Left cardiac atrium (tissue), 4 donors: Measurements from ENCODE around the gene TBC1D1. TPM values are rescaled to one million over a fixed set of nuclear protein-coding genes. Genes with fewer than 3 reads are reported as not detected.

Source experiments
- ATAC-seq, 2 donors: fragments of 200-7000 bp; cut with Tn5 transposase; one replicate each; pipeline ENCODE4 v1.9.1; 2020; ENCODE audit warnings: mild to moderate bottlenecking in 2 of 2, moderate library complexity in 2 of 2
- DNase-seq: peaks from one replicate; pipeline ENCODE4 v3.0.0-alpha.2; 2020
- intact Hi-C, 2 donors: fragments of 100-400 bp; cut with DNase I; formaldehyde crosslinking; loops; one replicate each; pipeline versions ENCODE4 v1.14.1 to v1.15.1; 2022 to 2023
- long read RNA-seq: library from polyadenylated mRNA; unstranded; transcript quantifications from one replicate; pipeline ENCODE4 v2.0.0, GENCODE V29; 2021
- total RNA-seq, 2 donors: library from RNA; stranded (reverse); fragmentation: NEBNext Ultra II Directional; extraction: Animal tissue kit (Norgen Biotek cat#: 25700); gene quantifications; one replicate each; pipeline ENCODE4 v1.2.1, GENCODE V29; 2021
- donor health status: DM: no; HTN: yes; CAD: no.
- donor health status: DM: no; HTN: yes; CAD: no; lungs with severe emphysema.
- donor health status: DM: yes; HTN: yes; CAD: no.
- donor health status: Dilated cardiomyopathy.

Gene TBC1D1
- 100 to 1,000 TPM; 116 to 130 TPM for total RNA-seq
- long read RNA-seq, full-length matches to known transcripts, result 2 of 88 reads
- long read RNA-seq, partial matches to known transcripts, result 57 of 88 reads
- long read RNA-seq, other reads (novel, unspliced or antisense), result 29 of 88 reads

- DNase-seq (peak; percentile 70), ATAC-seq (peak; percentile 45 to 75)
- intact Hi-C loops, result no loop called here
These were observed at the start of gene TBC1D1 for GRCh38 chr4:37890801-37891259. TBC1D1 (plus strand) TSS chr4:37891084; CDS start chr4:37902096, 11,012 bp downstream.

GRCh38 chr4:37844204-37844603 lies 46.7 kb upstream of the TBC1D1 start:
- ATAC-seq, result no peak
- intact Hi-C loops, result no loop called here
- no peak for DNase-seq

GRCh38 chr4:37845201-37845600 lies 45.7 kb upstream of the TBC1D1 start:
- DNase-seq, result no peak
- intact Hi-C loops, result no loop called here
- no peak for ATAC-seq

GRCh38 chr4:37847311-37847884 lies 43.5 kb upstream of the TBC1D1 start:
- no peak for ATAC-seq
- DNase-seq, result no peak
- intact Hi-C loops, result no loop called here

- intact Hi-C loops, result no loop called here
- DNase-seq, result no peak
- ATAC-seq, result no peak
These were observed 38.5 kb upstream of the TBC1D1 start for GRCh38 chr4:37852376-37852775.

- intact Hi-C loops, result no loop called here
- ATAC-seq (no peak), DNase-seq (no peak)
These were observed 32.8 kb upstream of the TBC1D1 start for GRCh38 chr4:37858112-37858511.

GRCh38 chr4:37858872-37859271 lies 32.0 kb upstream of the TBC1D1 start:
- DNase-seq (no peak), ATAC-seq (no peak)
- intact Hi-C loops, result no loop called here

GRCh38 chr4:37860266-37860665 lies 30.6 kb upstream of the TBC1D1 start:
- DNase-seq, result no peak

GRCh38 chr4:37862961-37863360 lies 27.9 kb upstream of the TBC1D1 start:
- intact Hi-C loops, result no loop called here
- DNase-seq (no peak), ATAC-seq (no peak)

More at GRCh38 chr4:37860266-37860665, 30.6 kb upstream of the TBC1D1 start:
- intact Hi-C loops, result no loop called here
- ATAC-seq, result no peak

GRCh38 chr4:37864786-37865185 lies 26.1 kb upstream of the TBC1D1 start:
- intact Hi-C loops, result no loop called here
- DNase-seq, result no peak
- peak; percentile 52 to 55 for ATAC-seq

GRCh38 chr4:37865450-37865849 lies 25.4 kb upstream of the TBC1D1 start:
- no peak for DNase-seq

GRCh38 chr4:37867102-37867501 lies 23.8 kb upstream of the TBC1D1 start:
- intact Hi-C loops, result no loop called here
- ATAC-seq (no peak), DNase-seq (no peak)

More at GRCh38 chr4:37865450-37865849, 25.4 kb upstream of the TBC1D1 start:
- intact Hi-C loops, result no loop called here
- ATAC-seq, result peak; percentile 55 to 62

- DNase-seq (no peak), ATAC-seq (no peak)
- intact Hi-C loops, result no loop called here
These were observed 22.6 kb upstream of the TBC1D1 start for GRCh38 chr4:37868238-37868637.

GRCh38 chr4:37872310-37872988 lies 18.4 kb upstream of the TBC1D1 start:
- intact Hi-C loops, result no loop called here
- no peak for ATAC-seq
- DNase-seq, result no peak

GRCh38 chr4:37873386-37873785 lies 17.5 kb upstream of the TBC1D1 start:
- DNase-seq (no peak), ATAC-seq (peak in 1 of 2 donors; percentile 89)
- intact Hi-C loops, result no loop called here

GRCh38 chr4:37876156-37876555 lies 14.7 kb upstream of the TBC1D1 start:
- intact Hi-C loops, result no loop called here

GRCh38 chr4:37879365-37879764 lies 11.5 kb upstream of the TBC1D1 start:
- ATAC-seq (no peak), DNase-seq (no peak)
- intact Hi-C loops, result no loop called here

More at GRCh38 chr4:37876156-37876555, 14.7 kb upstream of the TBC1D1 start:
- ATAC-seq (peak in 1 of 2 donors; percentile 23), DNase-seq (no peak)

GRCh38 chr4:37881811-37882210 lies 9.1 kb upstream of the TBC1D1 start:
- intact Hi-C loops, result no loop called here
- no peak for DNase-seq
- no peak for ATAC-seq

GRCh38 chr4:37882665-37883296 lies 8.1 kb upstream of the TBC1D1 start:
- no peak for ATAC-seq
- DNase-seq, result no peak
- intact Hi-C loops, result no loop called here

- ATAC-seq (peak; percentile 70 to 71), DNase-seq (no peak)
- intact Hi-C loops, result loop anchor here in 1 of 2 donors (5.0 kb wide), 2 partner anchors 78 to 87 kb away; no protein-coding TSS in a partner anchor
These were observed 5.9 kb upstream of the TBC1D1 start for GRCh38 chr4:37884855-37885487.
